Measurements from ENCODE around the gene PATJ. TPM values are rescaled to one million over a fixed set of nuclear protein-coding genes. Genes with fewer than 3 reads are reported as not detected.

PATJ gene
- total and polyA plus RNA-seq, 7 donors = 2.0 to 49.9 (median 17.1) TPM

GRCh38 chr1:62064829-62065407 is 322.6 kb downstream of the PATJ start:
- intact Hi-C loops (cut with DNase I) = loop anchor here (5.0 to 10.0 kb wide), 2 partner anchors 93 to 150 kb away; no protein-coding TSS in a partner anchor

DNA sequence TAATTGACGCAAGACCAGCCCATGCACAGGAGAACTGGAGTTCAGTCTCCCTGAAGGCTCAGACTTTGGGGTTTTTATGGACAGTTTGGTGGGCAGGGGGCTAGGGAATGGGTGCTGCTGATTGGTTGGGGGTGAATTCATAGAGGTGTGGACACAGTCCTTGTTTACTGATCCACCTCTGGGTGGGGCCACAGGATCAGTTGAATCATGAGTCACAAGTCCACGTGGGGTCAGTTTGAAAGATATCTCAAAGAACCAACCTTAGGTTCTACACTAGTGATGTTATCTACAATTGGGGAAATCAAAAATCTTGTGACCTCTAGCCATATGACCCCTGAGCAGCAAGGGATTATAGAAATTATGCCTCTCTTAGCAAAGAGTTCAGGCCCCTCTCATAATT is 324.4 kb downstream of the PATJ start:
- Histone ChIP-seq H3K27me3 (ENCODE audit: insufficient read depth in 3 of 3, low read length in 2 of 3) (no peaks in the 10 kb centered on the region), H3K4me3 (no peak overlapping the region), H3K27ac (peak overlapping the region; percentile 77), H3K4me1 (peaks cover 37% of the 10 kb centered on the region), H3K36me3 (ENCODE audit: insufficient read depth in 1 of 2, low read depth in 1 of 2) (no peaks in the 10 kb centered on the region), H3K9me3 (no peaks in the 10 kb centered on the region)
- 93 to 98% (median 93%) methylated on average over 2 of the region's 2 CpGs for WGBS, 3 donors
- TF ChIP-seq CTCF (IDR thresholded peaks at IDR 0.05) = no peak
- no peak for ATAC-seq
- intact Hi-C loops (cut with DNase I) = loop anchor here (5.0 to 10.0 kb wide), 2 partner anchors 94 to 152 kb away; no protein-coding TSS in a partner anchor
- DNase-seq = no peak

More at GRCh38 chr1:62064829-62065407, 322.6 kb downstream of the PATJ start:
- Histone ChIP-seq H3K4me3 (no peak overlapping the region), H3K9me3 (no peaks in the 10 kb centered on the region), H3K27me3 (ENCODE audit: insufficient read depth in 3 of 3, low read length in 2 of 3) (no peaks in the 10 kb centered on the region), H3K36me3 (ENCODE audit: insufficient read depth in 1 of 2, low read depth in 1 of 2) (no peaks in the 10 kb centered on the region), H3K27ac (peak overlapping the region; percentile 77), H3K4me1 (peaks cover 35% of the 10 kb centered on the region)
- WGBS, 3 donors = 67 to 82% (median 71%) methylated on average over 4 of the region's 4 CpGs
- TF ChIP-seq CTCF (IDR thresholded peaks at IDR 0.05) = no peak
- ATAC-seq (no peak), DNase-seq (no peak)

DNA sequence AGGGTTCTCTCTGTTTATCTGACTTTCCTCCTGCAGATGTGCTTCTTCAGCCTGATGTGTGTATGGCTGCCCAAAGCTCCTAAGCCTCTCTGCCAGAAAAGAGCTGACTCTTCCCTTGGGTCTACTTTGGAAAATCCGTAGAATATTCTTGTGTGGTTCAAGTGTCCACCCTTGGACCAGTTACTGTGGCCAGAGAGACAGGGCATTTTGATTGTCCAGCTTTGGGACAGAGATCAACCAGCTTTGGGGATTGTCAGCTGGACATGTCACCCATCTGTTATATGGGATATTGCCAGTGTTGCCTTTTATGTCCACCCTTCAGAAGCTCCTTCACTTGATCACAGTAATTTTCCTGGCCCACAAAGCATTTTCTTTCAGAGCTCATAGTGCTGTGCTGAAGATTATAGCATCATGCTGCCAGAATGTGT is 326.1 kb downstream of the PATJ start:
- WGBS, 3 donors = 10 to 20% (median 18%) methylated on average over 1 of the region's 1 CpG
- no peaks in the 10 kb centered on the region for H3K9me3 ChIP-seq
- H3K4me3 ChIP-seq = peak overlapping the region; percentile 27
- peak overlapping the region; percentile 94 for H3K27ac ChIP-seq
- no peak for TF ChIP-seq CTCF (IDR thresholded peaks at IDR 0.05)
- intact Hi-C loops (cut with DNase I) = loop anchor here (5.0 to 10.0 kb wide), 2 partner anchors 96 to 154 kb away; no protein-coding TSS in a partner anchor
- H3K27me3 ChIP-seq (ENCODE audit: insufficient read depth in 3 of 3, low read length in 2 of 3) = no peaks in the 10 kb centered on the region
- peaks cover 37% of the 10 kb centered on the region for H3K4me1 ChIP-seq
- no peaks in the 10 kb centered on the region for H3K36me3 ChIP-seq (ENCODE audit: insufficient read depth in 1 of 2, low read depth in 1 of 2)
- DNase-seq (no peak), ATAC-seq (peak; percentile 50 to 71 (median 62))

DNA sequence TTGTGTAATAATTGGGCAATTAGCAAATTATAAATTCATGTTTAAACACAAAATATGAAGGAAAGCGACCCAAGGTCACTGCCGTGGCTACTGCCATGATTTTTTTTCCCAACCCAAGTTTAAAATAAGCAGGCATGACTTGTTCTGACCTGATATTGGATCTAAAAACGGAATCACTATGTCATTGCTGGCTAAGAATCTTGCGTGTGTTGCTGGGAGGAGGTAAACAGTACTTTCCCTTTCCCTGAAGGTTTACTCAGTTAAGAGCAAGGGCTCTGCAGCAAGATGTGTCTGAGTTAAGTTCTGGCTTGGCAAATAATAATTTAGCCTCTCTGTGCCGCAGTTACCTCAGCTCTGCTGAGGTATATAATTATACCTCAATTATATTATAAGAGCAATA is 326.7 kb downstream of the PATJ start:
- Histone ChIP-seq H3K4me3 (peak overlapping the region; percentile 27), H3K4me1 (peaks cover 37% of the 10 kb centered on the region), H3K27ac (peak overlapping the region; percentile 94), H3K9me3 (no peaks in the 10 kb centered on the region), H3K36me3 (ENCODE audit: insufficient read depth in 1 of 2, low read depth in 1 of 2) (no peaks in the 10 kb centered on the region), H3K27me3 (ENCODE audit: insufficient read depth in 3 of 3, low read length in 2 of 3) (no peaks in the 10 kb centered on the region)
- 14 to 32% (median 17%) methylated on average over 5 of the region's 5 CpGs for WGBS, 3 donors
- ATAC-seq (peak; percentile 91 to 96 (median 94)), DNase-seq (no peak)
- intact Hi-C loops (cut with DNase I) = loop anchor here (5.0 to 10.0 kb wide), 2 partner anchors 97 to 154 kb away; no protein-coding TSS in a partner anchor
- TF ChIP-seq CTCF (IDR thresholded peaks at IDR 0.05) = no peak

Measured in psoas muscle (tissue), 8 donors.